ENCODE measurements around the gene SRPK2. TPM values are rescaled to one million over a fixed set of nuclear protein-coding genes. Genes with fewer than 3 reads are reported as not detected.
"Not testable (repeated sequence)": the region's sequence is repeated elsewhere in the genome, so short reads cannot be mapped to it uniquely, and the experiment has no call there.

The SRPK2 gene
- total RNA-seq, 4 donors from 2014 or later, result 29.5 to 48.2 (median 30.6) TPM

DNA sequence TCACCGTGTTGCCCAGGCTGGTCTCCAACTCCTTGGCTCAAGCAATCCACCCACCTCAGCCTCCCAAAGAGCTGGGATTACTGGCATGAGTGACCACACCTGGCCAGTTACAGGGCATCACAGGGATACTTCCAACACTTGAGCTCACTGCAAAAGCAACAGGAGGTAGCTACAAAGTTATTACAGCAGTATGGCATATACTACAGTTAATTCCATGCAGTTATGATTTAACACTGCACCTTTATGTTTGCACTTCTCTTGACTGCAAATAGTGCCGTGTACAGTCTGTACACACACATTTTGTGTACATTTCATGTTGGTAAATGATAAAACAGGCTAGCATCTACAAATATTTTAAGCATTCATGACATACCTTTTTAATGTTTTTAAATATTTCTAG lies 21.3 kb downstream of the SRPK2 start:
- TF ChIP-seq CTCF (IDR thresholded peaks at IDR 0.05), result no peak

DNA sequence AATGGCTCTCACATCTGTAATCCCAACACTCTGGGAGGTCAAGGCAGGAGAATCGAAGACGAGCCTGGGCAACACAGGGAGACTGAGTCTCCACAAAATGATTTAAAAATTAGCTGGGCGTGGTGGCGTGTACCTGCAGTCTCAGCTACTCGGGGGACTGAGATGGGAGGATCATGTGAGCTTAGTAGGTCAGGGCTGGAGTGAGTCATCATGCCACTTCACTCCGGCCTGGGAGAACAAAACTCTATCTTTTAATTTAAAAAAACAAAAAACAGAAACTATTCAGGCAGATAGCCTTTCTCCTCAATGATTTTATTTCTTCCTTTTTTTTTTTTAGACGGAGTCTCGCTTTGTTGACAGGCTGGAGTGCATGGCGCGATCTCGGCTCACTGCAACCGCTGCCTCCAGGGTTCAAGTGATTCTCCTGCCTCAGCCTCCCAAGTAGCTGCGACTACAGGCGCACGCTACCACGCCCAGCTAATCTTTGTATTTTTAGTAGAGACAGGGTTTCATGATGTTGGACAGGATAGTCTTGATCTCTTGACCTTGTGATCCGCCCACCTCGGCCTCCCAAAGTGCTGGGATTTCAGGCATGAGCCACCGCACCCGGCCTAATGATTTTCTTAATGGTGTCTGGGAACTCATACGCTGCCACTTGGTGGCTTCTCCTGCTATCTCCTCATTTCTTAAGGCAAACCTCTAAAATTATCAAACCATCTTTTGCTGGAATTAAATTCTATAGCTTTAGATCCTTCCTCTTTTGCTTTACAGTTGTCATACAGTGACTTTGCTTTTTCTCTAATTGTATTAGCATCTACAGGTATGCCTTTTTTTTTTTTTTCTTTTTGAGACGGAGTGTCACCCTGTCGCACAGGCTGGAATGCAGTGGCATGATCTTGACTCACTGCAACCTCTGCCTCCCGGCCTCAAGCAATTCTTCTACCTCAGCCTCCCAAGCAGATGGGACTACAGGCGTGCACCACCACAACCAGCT lies 22.9 kb downstream of the SRPK2 start:
- no peak for TF ChIP-seq CTCF (IDR thresholded peaks at IDR 0.05)
- no peak for DNase-seq (ENCODE audit: low spot score)

More for the DNA sequence above, 21.3 kb downstream of the SRPK2 start:
- ATAC-seq (ENCODE audit: low FRiP score), result no peak
- DNase-seq (ENCODE audit: low spot score), result no peak

GRCh38 chr7:105364684-105365083 lies 24.0 kb downstream of the SRPK2 start:
- ATAC-seq (ENCODE audit: low FRiP score) (no peak), DNase-seq (ENCODE audit: low spot score) (no peak)
- TF ChIP-seq CTCF (IDR thresholded peaks at IDR 0.05), result no peak

More for the DNA sequence above, 22.9 kb downstream of the SRPK2 start:
- no peak for ATAC-seq (ENCODE audit: low FRiP score)

GRCh38 chr7:105363657-105364056 lies 25.1 kb downstream of the SRPK2 start:
- ATAC-seq (ENCODE audit: low FRiP score); DNase-seq (ENCODE audit: low spot score): not testable (repeated sequence)

GRCh38 chr7:105362685-105363084 lies 26.0 kb downstream of the SRPK2 start:
- ATAC-seq (ENCODE audit: low FRiP score), result not testable (repeated sequence)

DNA sequence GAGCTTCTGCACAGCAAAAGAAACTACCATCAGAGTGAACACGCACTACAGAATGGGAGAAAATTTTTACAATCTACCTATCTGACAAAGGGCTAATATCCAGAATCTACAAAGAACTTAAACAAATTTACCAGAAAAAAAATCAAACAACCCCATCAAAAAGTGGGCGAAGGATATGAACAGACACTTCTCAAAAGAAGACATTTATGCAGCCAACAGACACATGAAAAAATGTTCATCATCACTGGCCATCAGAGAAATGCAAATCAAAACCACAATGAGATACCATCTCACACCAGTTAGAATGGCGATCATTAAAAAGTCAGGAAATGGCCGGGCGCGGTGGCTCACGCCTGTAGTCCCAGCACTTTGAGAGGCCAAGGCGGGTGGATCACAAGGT lies 26.7 kb downstream of the SRPK2 start:
- not testable (repeated sequence) for DNase-seq (ENCODE audit: low spot score); ATAC-seq (ENCODE audit: low FRiP score)

More at GRCh38 chr7:105362685-105363084, 26.0 kb downstream of the SRPK2 start:
- DNase-seq (ENCODE audit: low spot score), result not testable (repeated sequence)

DNA sequence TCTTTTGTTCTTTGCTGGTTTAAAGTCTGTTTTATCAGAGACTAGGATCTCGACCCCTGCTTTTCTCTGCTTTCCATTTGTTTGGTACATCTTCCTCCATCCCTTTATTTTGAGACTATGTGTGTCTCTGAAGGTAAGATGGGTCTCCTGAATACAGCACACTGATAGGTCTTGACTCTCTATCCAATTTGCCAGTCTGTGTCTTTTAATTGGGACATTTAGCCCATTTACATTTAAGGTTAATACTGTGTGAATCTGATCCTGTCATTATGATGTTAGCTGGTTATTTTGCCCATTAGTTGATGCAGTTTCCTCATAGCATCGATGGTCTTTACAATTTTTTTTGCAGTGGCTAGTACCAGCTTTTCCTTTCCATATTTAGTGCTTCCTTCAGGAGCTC lies 28.6 kb downstream of the SRPK2 start:
- DNase-seq (ENCODE audit: low spot score); ATAC-seq (ENCODE audit: low FRiP score): not testable (repeated sequence)

DNA sequence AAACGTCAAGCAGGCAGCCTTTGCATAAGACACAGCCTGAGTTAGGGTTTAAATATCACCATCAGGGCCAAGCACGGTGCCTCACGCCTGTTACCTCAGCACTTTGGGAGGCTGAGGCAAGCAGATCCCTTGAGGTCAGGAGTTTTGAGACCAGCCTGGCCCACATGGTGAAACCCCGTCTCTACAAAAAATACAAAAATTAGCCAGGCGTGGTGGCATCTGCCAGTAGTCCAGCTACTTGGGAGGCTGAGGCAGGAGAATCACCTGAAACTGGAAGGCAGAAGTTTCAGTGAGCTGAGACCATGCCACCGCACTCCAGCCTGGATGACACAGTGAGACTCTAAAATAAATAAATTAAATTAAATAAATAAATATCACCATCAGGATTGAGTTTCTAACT lies 33.0 kb downstream of the SRPK2 start:
- no peak for TF ChIP-seq CTCF (IDR thresholded peaks at IDR 0.05)
- DNase-seq (ENCODE audit: low spot score), result no peak
- ATAC-seq (ENCODE audit: low FRiP score), result no peak

DNA sequence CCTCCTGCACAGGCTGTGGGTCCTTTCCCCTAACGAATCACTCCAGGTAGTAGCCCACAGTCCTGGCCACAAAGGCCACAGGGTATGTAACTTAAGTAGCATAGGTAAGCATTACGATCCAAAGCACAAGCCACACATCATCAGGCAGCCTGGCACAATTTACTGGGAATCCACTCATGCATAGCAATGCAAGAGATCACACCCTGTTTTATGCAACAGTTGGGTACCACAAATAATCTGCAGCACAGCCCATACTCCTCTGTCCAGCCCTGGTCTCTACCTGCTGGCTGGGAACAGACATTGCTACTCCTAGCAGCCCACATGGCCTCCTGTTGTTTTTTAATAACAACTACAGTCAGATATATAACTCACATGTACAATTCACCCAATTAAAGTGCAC lies 34.3 kb downstream of the SRPK2 start:
- no peak for TF ChIP-seq CTCF (IDR thresholded peaks at IDR 0.05)
- DNase-seq (ENCODE audit: low spot score), result no peak
- no peak for ATAC-seq (ENCODE audit: low FRiP score)

Data from omental fat pad (tissue), 4 donors.